ENCODE measurements around the gene SYPL2.

Gene SYPL2

GRCh38 chr1:109509176-109510134 is 43.1 kb downstream of the SYPL2 start, which contains the start of gene AMIGO1:
AMIGO1 (minus strand) TSS chr1:109509727; CDS start chr1:109508912, 815 bp downstream.
- TF ChIP-seq TAF1 (IDR thresholded peaks at IDR 0.05; ENCODE audit: borderline replicate concordance, insufficient read depth, low read length), result no peak
- TF ChIP-seq REST (IDR thresholded peaks at IDR 0.05; ENCODE audit: insufficient read depth in 1 of 2, low read depth in 2 of 2, low read length in 2 of 2), result no peak
- no peak; the same call in 1 of the 2 replicates for TF ChIP-seq SIN3A (IDR thresholded peaks at IDR 0.05; ENCODE audit: borderline replicate concordance, insufficient read depth, low read length)
- no peak for TF ChIP-seq POLR2AphosphoS5 (IDR thresholded peaks at IDR 0.05; ENCODE audit: low read depth, low read length)
- peak; percentile 36 for TF ChIP-seq FOXP2 (optimal IDR thresholded peaks at IDR 0.05; ENCODE audit: borderline replicate concordance, extremely low read depth, extremely low read length, insufficient read depth)

GRCh38 chr1:109513110-109513710 is 46.9 kb downstream of the SYPL2 start:
- TF ChIP-seq POLR2AphosphoS5 (IDR thresholded peaks at IDR 0.05; ENCODE audit: low read depth, low read length), result no peak
- TF ChIP-seq TAF1 (IDR thresholded peaks at IDR 0.05; ENCODE audit: borderline replicate concordance, insufficient read depth, low read length), result no peak
- TF ChIP-seq REST (IDR thresholded peaks at IDR 0.05; ENCODE audit: insufficient read depth in 1 of 2, low read depth in 2 of 2, low read length in 2 of 2), result no peak
- no peak for TF ChIP-seq FOXP2 (optimal IDR thresholded peaks at IDR 0.05; ENCODE audit: borderline replicate concordance, extremely low read depth, extremely low read length, insufficient read depth)
- no peak for TF ChIP-seq SIN3A (IDR thresholded peaks at IDR 0.05; ENCODE audit: borderline replicate concordance, insufficient read depth, low read length)

- no peak for TF ChIP-seq SIN3A (IDR thresholded peaks at IDR 0.05; ENCODE audit: borderline replicate concordance, insufficient read depth, low read length)
- no peak for TF ChIP-seq POLR2AphosphoS5 (IDR thresholded peaks at IDR 0.05; ENCODE audit: low read depth, low read length)
- TF ChIP-seq REST (IDR thresholded peaks at IDR 0.05; ENCODE audit: insufficient read depth in 1 of 2, low read depth in 2 of 2, low read length in 2 of 2), result no peak
- no peak for TF ChIP-seq TAF1 (IDR thresholded peaks at IDR 0.05; ENCODE audit: borderline replicate concordance, insufficient read depth, low read length)
- no peak for TF ChIP-seq FOXP2 (optimal IDR thresholded peaks at IDR 0.05; ENCODE audit: borderline replicate concordance, extremely low read depth, extremely low read length, insufficient read depth)
Measured at GRCh38 chr1:109514846-109515245, 48.5 kb downstream of the SYPL2 start.

- TF ChIP-seq SIN3A (IDR thresholded peaks at IDR 0.05; ENCODE audit: borderline replicate concordance, insufficient read depth, low read length) (no peak), TAF1 (IDR thresholded peaks at IDR 0.05; ENCODE audit: borderline replicate concordance, insufficient read depth, low read length) (no peak), FOXP2 (optimal IDR thresholded peaks at IDR 0.05; ENCODE audit: borderline replicate concordance, extremely low read depth, extremely low read length, insufficient read depth) (no peak), REST (IDR thresholded peaks at IDR 0.05; ENCODE audit: insufficient read depth in 1 of 2, low read depth in 2 of 2, low read length in 2 of 2) (no peak), POLR2AphosphoS5 (IDR thresholded peaks at IDR 0.05; ENCODE audit: low read depth, low read length) (no peak)
Measured at GRCh38 chr1:109516872-109517271, 50.5 kb downstream of the SYPL2 start.
